Measurements from ENCODE around the gene SKIDA1.

The SKIDA1 gene

DNA sequence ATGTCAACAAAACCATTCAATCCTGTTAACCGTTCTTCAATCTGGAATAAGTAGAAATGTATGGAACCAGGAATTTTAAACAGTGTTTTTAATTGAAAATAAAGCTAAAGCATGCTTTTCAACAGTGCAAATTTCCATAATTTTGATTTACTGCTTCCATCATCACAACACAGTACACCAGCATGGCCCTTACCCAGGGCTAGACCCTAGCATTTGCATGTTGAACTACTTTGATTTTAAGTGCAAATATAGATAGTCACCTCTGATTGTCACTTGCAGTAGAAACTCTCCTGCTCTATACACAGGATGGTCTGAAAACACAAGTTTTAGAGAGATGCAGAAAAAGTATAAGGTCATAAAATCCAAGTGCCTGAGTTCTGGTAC lies 12.1 kb downstream of the SKIDA1 start:
- H3K36me3 ChIP-seq, result no peaks in the 10 kb centered on the region
- TF ChIP-seq, protein P1, sequence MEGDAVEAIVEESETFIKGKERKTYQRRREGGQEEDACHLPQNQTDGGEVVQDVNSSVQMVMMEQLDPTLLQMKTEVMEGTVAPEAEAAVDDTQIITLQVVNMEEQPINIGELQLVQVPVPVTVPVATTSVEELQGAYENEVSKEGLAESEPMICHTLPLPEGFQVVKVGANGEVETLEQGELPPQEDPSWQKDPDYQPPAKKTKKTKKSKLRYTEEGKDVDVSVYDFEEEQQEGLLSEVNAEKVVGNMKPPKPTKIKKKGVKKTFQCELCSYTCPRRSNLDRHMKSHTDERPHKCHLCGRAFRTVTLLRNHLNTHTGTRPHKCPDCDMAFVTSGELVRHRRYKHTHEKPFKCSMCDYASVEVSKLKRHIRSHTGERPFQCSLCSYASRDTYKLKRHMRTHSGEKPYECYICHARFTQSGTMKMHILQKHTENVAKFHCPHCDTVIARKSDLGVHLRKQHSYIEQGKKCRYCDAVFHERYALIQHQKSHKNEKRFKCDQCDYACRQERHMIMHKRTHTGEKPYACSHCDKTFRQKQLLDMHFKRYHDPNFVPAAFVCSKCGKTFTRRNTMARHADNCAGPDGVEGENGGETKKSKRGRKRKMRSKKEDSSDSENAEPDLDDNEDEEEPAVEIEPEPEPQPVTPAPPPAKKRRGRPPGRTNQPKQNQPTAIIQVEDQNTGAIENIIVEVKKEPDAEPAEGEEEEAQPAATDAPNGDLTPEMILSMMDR (IDR thresholded peaks at IDR 0.05; ENCODE audit: low read depth, low read length), result no peak
- no peak for DNase-seq
- no peak overlapping the region for H3K4me3 ChIP-seq (ENCODE audit: low read depth, low read length)
- H3K27me3 ChIP-seq, result no peaks in the 10 kb centered on the region
- H3K4me1 ChIP-seq, result peaks cover 4% of the 10 kb centered on the region; the same call in 1 of the 2 replicates
- no peaks in the 10 kb centered on the region for H3K9me3 ChIP-seq

DNA sequence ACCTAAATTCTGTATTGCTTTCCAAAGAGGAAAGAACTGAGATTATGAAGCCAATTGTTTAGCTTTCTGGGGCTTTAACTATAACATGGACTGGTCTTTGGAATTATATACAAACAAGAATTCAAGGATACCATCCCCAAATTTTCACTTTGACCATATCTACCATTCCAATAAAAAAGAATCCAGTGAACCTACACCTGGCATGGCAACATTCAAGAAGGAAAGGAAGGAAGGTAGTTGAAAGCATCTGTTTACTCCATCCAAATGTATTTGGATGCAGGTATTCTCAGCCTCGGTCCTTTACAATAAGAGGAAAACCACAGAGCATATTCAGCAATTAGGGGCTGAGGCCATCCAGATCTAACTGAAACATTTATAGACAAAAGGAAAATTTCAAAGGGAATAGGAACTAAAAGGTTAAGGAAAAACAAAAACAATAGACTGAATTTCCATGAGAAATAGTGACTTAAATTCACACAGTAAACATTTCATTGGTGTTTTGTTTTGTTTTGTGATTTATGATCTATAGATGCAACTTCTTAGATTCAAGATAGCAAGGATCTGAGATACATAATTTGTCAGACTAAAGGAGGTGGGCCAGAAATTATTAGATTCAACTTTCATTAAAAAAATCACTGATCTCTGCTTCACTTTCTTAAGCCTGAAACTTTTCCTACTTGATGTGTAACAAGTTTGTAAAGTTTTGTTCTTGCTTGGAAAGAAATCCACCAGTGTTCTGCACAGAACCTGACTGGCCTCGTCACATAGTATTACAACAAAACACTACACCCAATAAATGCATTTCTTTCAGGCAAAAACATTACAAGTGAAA lies 12.7 kb downstream of the SKIDA1 start:
- DNase-seq, result no peak
- Histone ChIP-seq H3K9me3 (no peaks in the 10 kb centered on the region), H3K4me3 (ENCODE audit: low read depth, low read length) (no peak overlapping the region), H3K27me3 (no peaks in the 10 kb centered on the region), H3K36me3 (no peaks in the 10 kb centered on the region), H3K4me1 (peaks cover 4% of the 10 kb centered on the region; the same call in 1 of the 2 replicates)
- TF ChIP-seq, protein P1 (IDR thresholded peaks at IDR 0.05; ENCODE audit: low read depth, low read length), result no peak

DNA sequence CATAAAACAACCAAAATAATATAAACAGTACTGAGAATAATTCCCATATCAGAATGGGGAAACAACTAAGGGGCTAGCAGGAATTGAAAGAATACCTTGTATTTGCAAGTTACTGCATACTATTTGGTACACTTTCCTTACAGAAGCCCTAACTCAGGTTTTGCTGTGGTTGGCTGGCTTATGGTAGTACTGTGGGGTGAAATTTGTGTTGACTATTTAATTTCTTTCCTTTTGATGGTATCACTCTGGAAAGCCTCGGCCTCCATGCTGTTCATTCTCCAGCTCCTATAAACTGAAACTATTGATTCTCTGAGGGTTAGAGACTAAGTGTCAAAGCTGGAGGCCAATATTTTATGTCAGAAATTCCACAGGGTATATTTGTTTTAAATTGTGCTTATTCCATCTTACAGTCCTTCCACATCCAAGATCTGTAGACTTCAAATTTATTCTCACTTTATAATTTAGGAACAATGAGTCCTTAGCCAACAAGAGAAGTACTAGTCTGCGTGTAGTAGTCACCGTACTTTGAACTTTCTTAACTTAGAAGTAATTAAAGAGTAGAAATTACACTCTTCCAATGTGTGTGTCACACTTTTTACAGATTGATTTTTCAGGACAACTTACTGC lies 13.4 kb downstream of the SKIDA1 start:
- no peak overlapping the region for H3K4me3 ChIP-seq (ENCODE audit: low read depth, low read length)
- H3K27me3 ChIP-seq, result no peaks in the 10 kb centered on the region
- no peak for DNase-seq
- no peaks in the 10 kb centered on the region for H3K36me3 ChIP-seq
- peaks cover 4% of the 10 kb centered on the region; the same call in 1 of the 2 replicates for H3K4me1 ChIP-seq
- H3K9me3 ChIP-seq, result no peaks in the 10 kb centered on the region
- TF ChIP-seq, protein P1 (IDR thresholded peaks at IDR 0.05; ENCODE audit: low read depth, low read length), result no peak

DNA sequence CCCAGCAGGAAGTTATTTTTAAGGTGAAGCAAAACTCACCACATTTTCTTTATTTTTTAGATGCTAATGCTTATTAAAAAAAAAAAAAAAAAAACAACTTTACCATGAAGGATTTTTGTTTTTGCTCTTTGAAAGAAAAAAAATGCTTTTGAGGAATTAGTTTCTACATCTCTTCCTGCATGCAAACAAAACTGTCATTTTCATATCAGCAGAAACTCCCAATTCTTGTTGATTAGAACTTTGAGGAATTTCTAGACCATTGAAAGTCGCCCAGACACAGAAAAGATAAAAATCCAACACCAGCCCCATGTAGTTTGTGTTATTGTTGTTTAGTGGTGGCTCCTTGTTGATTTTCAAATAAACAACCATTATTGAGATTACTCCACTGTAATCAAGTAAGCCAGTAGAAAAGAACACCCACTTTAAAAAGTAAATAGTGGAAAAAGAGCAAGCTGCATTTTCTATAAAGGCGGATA lies 14.3 kb downstream of the SKIDA1 start:
- H3K4me1 ChIP-seq, result peaks cover 4% of the 10 kb centered on the region; the same call in 1 of the 2 replicates
- H3K9me3 ChIP-seq, result no peaks in the 10 kb centered on the region
- no peak for DNase-seq
- H3K4me3 ChIP-seq (ENCODE audit: low read depth, low read length), result no peak overlapping the region
- H3K27me3 ChIP-seq, result no peaks in the 10 kb centered on the region
- H3K36me3 ChIP-seq, result no peaks in the 10 kb centered on the region
- TF ChIP-seq, protein P1 (IDR thresholded peaks at IDR 0.05; ENCODE audit: low read depth, low read length), result no peak

DNA sequence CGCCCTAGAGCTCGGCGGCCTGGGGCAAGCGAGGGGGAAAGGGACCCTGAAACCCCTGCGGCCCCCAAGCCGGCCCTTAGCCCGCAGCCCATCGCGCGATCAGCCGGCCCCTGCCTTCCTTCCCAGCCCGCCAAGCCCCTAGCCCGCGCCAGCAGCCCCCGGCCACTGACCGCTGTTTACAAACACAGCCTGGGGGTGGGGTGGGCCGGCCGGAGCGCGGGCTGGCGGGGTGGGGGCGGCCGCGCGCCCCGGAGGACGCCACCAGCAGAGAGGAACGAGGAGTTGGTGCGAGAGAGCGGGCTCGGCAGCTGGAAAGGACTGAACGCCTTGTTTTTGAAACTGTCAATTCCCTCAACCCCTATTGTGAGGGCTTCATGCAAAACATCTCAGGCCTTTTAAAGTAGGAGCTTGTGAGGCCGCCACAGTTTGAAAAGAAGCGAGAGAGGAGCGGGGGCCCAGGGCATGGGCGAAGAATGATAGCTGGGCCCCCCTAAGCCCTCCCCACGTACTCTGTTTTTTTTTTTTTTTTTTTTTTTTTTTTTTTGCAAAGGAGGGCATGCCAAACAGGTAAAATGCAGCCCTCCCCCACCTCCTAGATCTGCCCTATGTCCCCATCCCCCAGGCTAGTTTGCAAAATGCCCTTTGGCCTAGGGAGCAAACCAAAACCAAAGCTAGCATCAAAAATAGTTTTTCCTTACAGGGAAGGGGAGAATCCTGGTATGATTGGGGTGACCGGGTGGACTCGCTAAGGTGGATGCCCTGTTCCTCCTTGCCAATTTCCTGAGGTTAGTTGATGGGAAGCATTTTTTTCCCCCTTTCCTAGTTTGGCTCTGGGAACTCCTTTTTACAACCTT lies 15.0 kb downstream of the SKIDA1 start:
- H3K36me3 ChIP-seq, result no peaks in the 10 kb centered on the region
- no peak overlapping the region for H3K4me3 ChIP-seq (ENCODE audit: low read depth, low read length)
- DNase-seq, result no peak
- H3K27me3 ChIP-seq, result no peaks in the 10 kb centered on the region
- H3K9me3 ChIP-seq, result no peaks in the 10 kb centered on the region
- TF ChIP-seq, protein P1 (IDR thresholded peaks at IDR 0.05; ENCODE audit: low read depth, low read length), result no peak
- H3K4me1 ChIP-seq, result peaks cover 2% of the 10 kb centered on the region; the same call in 1 of the 2 replicates
